CD4-positive, alpha-beta T cell treated with Interleukin-2 at 100 ng/mL for 4 hours (primary cell): ENCODE measurements around the gene CARM1.
"Not testable (repeated sequence)": the region's sequence is repeated elsewhere in the genome, so short reads cannot be mapped to it uniquely, and the experiment has no call there.

ENCODE experiments used
- DNase-seq: peaks from one replicate; pipeline ENCODE4 v3.0.0-alpha.2; 2020; ENCODE audit warnings: low spot score

CARM1 gene

GRCh38 chr19:10846500-10847202 lies 24.7 kb upstream of the CARM1 start:
- DNase-seq: no peak

GRCh38 chr19:10848230-10848856 lies 23.0 kb upstream of the CARM1 start, which contains the start of gene C19orf38:
C19orf38 (plus strand) TSS chr19:10848415; CDS start chr19:10848509, 94 bp downstream.
- no peak for DNase-seq

GRCh38 chr19:10850631-10851030 lies 20.7 kb upstream of the CARM1 start:
- DNase-seq: no peak

- DNase-seq: no peak
Measured at GRCh38 chr19:10852098-10852800, 19.1 kb upstream of the CARM1 start.

- no peak for DNase-seq
Measured at GRCh38 chr19:10852941-10853340, 18.4 kb upstream of the CARM1 start.

- DNase-seq: no peak
Measured at GRCh38 chr19:10854350-10855089, 16.8 kb upstream of the CARM1 start.

GRCh38 chr19:10855879-10856522 lies 15.4 kb upstream of the CARM1 start:
- peak; percentile 35 for DNase-seq

GRCh38 chr19:10856899-10857298 lies 14.5 kb upstream of the CARM1 start:
- not testable (repeated sequence) for DNase-seq

GRCh38 chr19:10858204-10858828 lies 13.0 kb upstream of the CARM1 start:
- peak; percentile 20 for DNase-seq

- peak; percentile 43 for DNase-seq
Measured at GRCh38 chr19:10861103-10861651, 10.2 kb upstream of the CARM1 start.

GRCh38 chr19:10862561-10863106 lies 8.7 kb upstream of the CARM1 start:
- no peak for DNase-seq

GRCh38 chr19:10863107-10863717 lies 8.1 kb upstream of the CARM1 start:
- DNase-seq: no peak

GRCh38 chr19:10864538-10864899 lies 6.8 kb upstream of the CARM1 start:
- peak; percentile 82 for DNase-seq

GRCh38 chr19:10866495-10866894 lies 4.9 kb upstream of the CARM1 start:
- no peak for DNase-seq

GRCh38 chr19:10868872-10869547 lies 2.3 kb upstream of the CARM1 start:
- no peak for DNase-seq

GRCh38 chr19:10869872-10870311 lies 1.5 kb upstream of the CARM1 start:
- not testable (repeated sequence) for DNase-seq

- DNase-seq: no peak
Measured at GRCh38 chr19:10870501-10870954, 825 bp upstream of the CARM1 start.

- DNase-seq: peak; percentile 24
Measured at GRCh38 chr19:10871711-10872545, 575 bp downstream of the CARM1 start.
